GM18517 (cell line): ENCODE data around the gene ZNF658.
"Not testable (repeated sequence)": the region's sequence is repeated elsewhere in the genome, so short reads cannot be mapped to it uniquely, and the experiment has no call there.

Experiments
- ATAC-seq: cut with Tn5 transposase; IDR thresholded peaks from one replicate; pipeline ENCODE4 v1.9.1; 2021; ENCODE audit warnings: mild to moderate bottlenecking, moderate library complexity; ENCODE audit not compliant: unreplicated experiment

The ZNF658 gene

GRCh38 chr9:66900490-66901131 lies at the start of gene ZNF658:
Gene ZNF658, plus strand, starts transcription at chr9:66900725. Its CDS starts 2,837 bp downstream, at chr9:66903562.
- ATAC-seq, result peak; percentile 96

GRCh38 chr9:66861732-66862131 lies 38.8 kb upstream of the ZNF658 start:
- not testable (repeated sequence) for ATAC-seq

DNA sequence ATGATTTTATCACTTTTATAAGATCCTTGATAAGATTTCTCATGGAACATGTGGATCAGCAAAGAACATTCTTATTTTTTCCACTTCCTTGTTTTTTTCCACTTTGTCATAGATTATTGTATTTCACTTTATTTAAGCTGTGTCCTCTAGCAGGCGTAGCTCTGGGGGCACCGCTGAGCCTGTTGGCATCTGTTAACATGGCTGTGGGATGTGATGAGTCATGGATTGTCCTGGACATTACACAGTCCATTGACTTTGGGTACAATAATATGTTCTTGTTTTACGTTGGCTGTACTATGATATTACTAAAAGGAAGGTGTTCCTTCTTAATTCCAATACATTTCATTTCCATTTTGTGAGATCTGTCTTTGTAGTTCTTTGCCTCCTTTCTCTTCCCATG lies 31.9 kb upstream of the ZNF658 start:
- ATAC-seq, result not testable (repeated sequence)

GRCh38 chr9:66880605-66881004 lies 19.9 kb upstream of the ZNF658 start:
- peak; percentile 72 for ATAC-seq

- not testable (repeated sequence) for ATAC-seq
Observed at GRCh38 chr9:66881847-66882246, 18.7 kb upstream of the ZNF658 start.

- peak; percentile 75 for ATAC-seq
Observed at GRCh38 chr9:66890334-66890733, 10.2 kb upstream of the ZNF658 start.

- ATAC-seq, result peak; percentile 31
Observed at GRCh38 chr9:66901141-66901540, 616 bp downstream of the ZNF658 start.

DNA sequence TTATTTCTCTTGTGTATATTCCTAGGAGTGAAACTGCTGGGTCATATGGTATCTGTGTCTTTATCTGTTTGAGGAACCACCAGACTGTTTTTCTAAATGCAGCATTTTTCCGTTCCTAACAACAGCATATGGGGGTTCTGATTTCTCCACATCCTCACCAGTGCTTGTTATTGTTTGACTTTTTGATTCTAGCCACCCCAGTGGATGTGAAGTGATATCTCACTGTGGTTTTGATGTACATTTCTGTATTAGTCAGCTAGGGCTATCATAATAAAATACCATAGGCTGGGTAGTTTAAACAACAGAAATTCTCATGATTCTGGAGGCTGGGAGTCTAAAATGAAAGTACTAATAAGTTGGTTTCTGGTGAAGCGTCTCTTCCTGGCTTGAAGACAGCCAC lies 9.0 kb downstream of the ZNF658 start:
- not testable (repeated sequence) for ATAC-seq

DNA sequence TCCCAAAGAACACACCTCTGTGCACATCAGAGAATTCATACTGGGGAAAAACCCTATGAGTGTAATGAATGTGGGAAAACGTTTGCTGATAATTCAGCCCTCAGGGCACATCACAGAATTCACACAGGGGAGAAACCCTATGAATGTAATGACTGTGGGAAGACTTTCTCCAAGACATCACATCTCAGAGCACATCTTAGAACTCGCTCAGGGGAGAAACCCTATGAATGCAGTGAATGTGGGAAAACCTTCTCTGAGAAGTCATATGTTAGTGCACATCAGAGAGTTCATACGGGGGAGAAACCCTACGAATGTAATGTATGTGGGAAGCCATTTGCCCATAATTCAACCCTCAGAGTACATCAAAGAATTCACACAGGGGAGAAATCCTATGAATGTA lies 19.5 kb downstream of the ZNF658 start:
- ATAC-seq, result not testable (repeated sequence)

GRCh38 chr9:66936194-66936870 lies 35.8 kb downstream of the ZNF658 start:
- not testable (repeated sequence) for ATAC-seq

DNA sequence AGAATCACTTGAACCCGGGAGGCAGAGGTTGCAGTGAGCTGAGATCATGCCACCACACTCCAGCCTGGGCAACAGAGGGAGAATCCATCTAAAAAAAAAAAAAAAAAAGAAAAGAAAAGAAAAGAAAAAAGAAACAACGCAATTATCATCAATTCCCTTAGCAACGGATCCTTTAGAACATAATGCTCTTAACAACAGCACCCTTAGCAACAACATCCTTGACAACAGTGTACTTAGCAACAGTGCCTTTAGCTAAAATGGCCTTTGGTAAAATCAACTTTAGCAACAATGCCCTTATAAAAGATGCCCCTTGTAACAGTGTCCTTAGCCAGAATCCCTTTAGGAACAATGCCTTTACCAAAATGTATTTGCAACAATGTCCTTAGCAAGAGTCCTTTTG lies 37.1 kb downstream of the ZNF658 start:
- ATAC-seq, result not testable (repeated sequence)

- not testable (repeated sequence) for ATAC-seq
Observed at GRCh38 chr9:66938322-66938721, 37.8 kb downstream of the ZNF658 start.

GRCh38 chr9:66939878-66940830 lies 39.6 kb downstream of the ZNF658 start:
- ATAC-seq, result not testable (repeated sequence)

- ATAC-seq, result not testable (repeated sequence)
Observed at GRCh38 chr9:66942400-66943155, 42.1 kb downstream of the ZNF658 start.

GRCh38 chr9:66952576-66952975 lies 52.1 kb downstream of the ZNF658 start:
- ATAC-seq, result not testable (repeated sequence)
